ENCODE results near the gene SYNGAP1.
A peak's percentile ranks its signal among the peaks of the same experiment; 100 is the strongest.

SYNGAP1 gene

GRCh38 chr6:33421344-33421643 lies 1.4 kb downstream of the SYNGAP1 start:
- no peak for DNase-seq (ENCODE audit: low spot score)

- no peak for DNase-seq (ENCODE audit: low spot score)
Observed at GRCh38 chr6:33423777-33424176, 3.9 kb downstream of the SYNGAP1 start.

- no peak for DNase-seq (ENCODE audit: low spot score)
Observed at GRCh38 chr6:33424855-33425667, 5.2 kb downstream of the SYNGAP1 start.

GRCh38 chr6:33425668-33426577 lies 6.1 kb downstream of the SYNGAP1 start:
- DNase-seq (ENCODE audit: low spot score), result peak; percentile 93

GRCh38 chr6:33426590-33427511 lies 7.0 kb downstream of the SYNGAP1 start:
- no peak for DNase-seq (ENCODE audit: low spot score)

- DNase-seq (ENCODE audit: low spot score), result no peak
Observed at GRCh38 chr6:33427585-33428223, 7.8 kb downstream of the SYNGAP1 start.

GRCh38 chr6:33428224-33428965 lies 8.5 kb downstream of the SYNGAP1 start:
- DNase-seq (ENCODE audit: low spot score), result no peak

GRCh38 chr6:33428966-33429749 lies 9.3 kb downstream of the SYNGAP1 start:
- no peak for DNase-seq (ENCODE audit: low spot score)

- DNase-seq (ENCODE audit: low spot score), result no peak
Observed at GRCh38 chr6:33429750-33430052, 9.8 kb downstream of the SYNGAP1 start.

GRCh38 chr6:33430334-33430733 lies 10.5 kb downstream of the SYNGAP1 start:
- DNase-seq (ENCODE audit: low spot score), result no peak

- DNase-seq (ENCODE audit: low spot score), result peak; percentile 81
Observed at GRCh38 chr6:33430991-33431879, 11.4 kb downstream of the SYNGAP1 start.

- DNase-seq (ENCODE audit: low spot score), result no peak
Observed at GRCh38 chr6:33431880-33432541, 12.1 kb downstream of the SYNGAP1 start.

GRCh38 chr6:33432546-33432945 lies 12.7 kb downstream of the SYNGAP1 start:
- DNase-seq (ENCODE audit: low spot score), result no peak

GRCh38 chr6:33433001-33433543 lies 13.2 kb downstream of the SYNGAP1 start:
- no peak for DNase-seq (ENCODE audit: low spot score)

GRCh38 chr6:33433544-33434191 lies 13.8 kb downstream of the SYNGAP1 start:
- no peak for DNase-seq (ENCODE audit: low spot score)

- no peak for DNase-seq (ENCODE audit: low spot score)
Observed at GRCh38 chr6:33434961-33435360, 15.1 kb downstream of the SYNGAP1 start.

GRCh38 chr6:33437666-33438065 lies 17.8 kb downstream of the SYNGAP1 start:
- no peak for DNase-seq (ENCODE audit: low spot score)
